ENCODE data around the gene CCDC146.

- TF ChIP-seq CTCF (IDR thresholded peaks at IDR 0.05; ENCODE audit: borderline replicate concordance, extremely low read depth, low read length, poor library complexity, severe bottlenecking): no peak
- no peak for TF ChIP-seq EZH2 (IDR thresholded peaks at IDR 0.05; ENCODE audit: borderline replicate concordance, low read depth, low read length, severe bottlenecking)
Measured at GRCh38 chr7:77288676-77289320, 166.4 kb downstream of the CCDC146 start.
